IMR-90 (cell line): ENCODE measurements around the gene TMED3. TPM values are rescaled to one million over a fixed set of nuclear protein-coding genes. Genes with fewer than 3 reads are reported as not detected.

Source experiments
- ATAC-seq: fragments of 200-7000 bp; cut with Tn5 transposase; 2 replicates; pipeline ENCODE4 v1.9.1; 2020; ENCODE audit warnings: low read depth, mild to moderate bottlenecking, moderate library complexity
- BruUV-seq: library from RNA; stranded (reverse); fragments of 400-500 nt; replicated peaks from 2 replicates; lab custom pipeline; 2021; lab: Mats Ljungman, UMichigan
- CTCF ChIA-PET: fragments of 300-600 bp; formaldehyde crosslinking; extraction: SDS; loops from one replicate; lab custom pipeline; 2021; ENCODE audit warnings: antibody characterized with exemption; lab: Yijun Ruan, JAX
- POLR2A ChIA-PET: fragments of 300-600 bp; sonication (Branson Sonifier 250); formaldehyde crosslinking; loops from one replicate; lab custom pipeline; 2022; ENCODE audit warnings: antibody characterized with exemption; ENCODE audit not compliant: unreplicated experiment; lab: Charles Lee
- DNase-seq: peaks from one replicate; pipeline ENCODE4 v3.0.0; 2013
- H2AFZ ChIP-seq: replicated peaks from 2 replicates; pipeline ENCODE3; 2013; ENCODE audit warnings: low read length, mild to moderate bottlenecking; ENCODE audit not compliant: poor library complexity
- H2AK5ac ChIP-seq: 2 replicates; pipeline ENCODE4 v1.6.1; 2013; ENCODE audit warnings: low read depth, low read length, inconsistent platforms
- H2AK9ac ChIP-seq: replicated peaks from 2 replicates; pipeline ENCODE3; 2013; ENCODE audit warnings: mild to moderate bottlenecking, low read depth, low read length, moderate library complexity; ENCODE audit not compliant: poor library complexity
- H2BK120ac ChIP-seq: 2 replicates; pipeline ENCODE4 v1.6.1; 2013; ENCODE audit warnings: low read depth, low read length, inconsistent platforms
- H2BK15ac ChIP-seq: 3 replicates; pipeline ENCODE4 v1.6.1; 2013; ENCODE audit warnings: low read depth, low read length, inconsistent platforms
- H2BK20ac ChIP-seq: 2 replicates; pipeline ENCODE4 v1.6.1; 2013; ENCODE audit warnings: low read depth, mild to moderate bottlenecking, inconsistent platforms, low read length, moderate library complexity
- H2BK5ac ChIP-seq: 2 replicates; pipeline ENCODE4 v1.6.1; 2013; ENCODE audit warnings: mild to moderate bottlenecking, low read depth, low read length, inconsistent platforms; ENCODE audit not compliant: poor library complexity, severe bottlenecking
- H3K14ac ChIP-seq: replicated peaks from 2 replicates; pipeline ENCODE4 v1.6.1; 2013; ENCODE audit warnings: low read depth, low read length, inconsistent platforms
- H3K18ac ChIP-seq: 2 replicates; pipeline ENCODE4 v1.6.1; 2013; ENCODE audit warnings: low read depth, low read length, control low read depth
- H3K23ac ChIP-seq: 2 replicates; pipeline ENCODE4 v1.6.1; 2013; ENCODE audit warnings: low read depth, low read length, inconsistent platforms
- H3K27ac ChIP-seq: 2 replicates; pipeline ENCODE4 v1.5.1; 2013; ENCODE audit warnings: mild to moderate bottlenecking, control low read depth, low read length; ENCODE audit not compliant: insufficient read depth
- H3K27me3 ChIP-seq: 2 replicates; pipeline ENCODE4 v1.6.1; 2013; ENCODE audit warnings: low read length; ENCODE audit not compliant: control insufficient read depth, insufficient read depth
- H3K36me3 ChIP-seq: 2 replicates; pipeline ENCODE4 v1.6.1; 2013; ENCODE audit warnings: low read length, mixed read lengths; ENCODE audit not compliant: control insufficient read depth, insufficient read depth
- H3K4ac ChIP-seq: 2 replicates; pipeline ENCODE4 v1.6.1; 2013; ENCODE audit warnings: low read depth, low read length, inconsistent platforms
- H3K4me1 ChIP-seq: 2 replicates; pipeline ENCODE4 v1.6.1; 2013; ENCODE audit warnings: low read length, mixed read lengths; ENCODE audit not compliant: control insufficient read depth, insufficient read depth
- H3K4me2 ChIP-seq: 2 replicates; pipeline ENCODE4 v1.6.1; 2013; ENCODE audit warnings: low read depth, mild to moderate bottlenecking, control low read depth, low read length, moderate library complexity
- H3K4me3 ChIP-seq: 2 replicates; pipeline ENCODE4 v1.5.1; 2013; ENCODE audit warnings: low read depth, mild to moderate bottlenecking, control low read depth, low read length, moderate library complexity; ENCODE audit not compliant: insufficient read depth
- H3K56ac ChIP-seq: 2 replicates; pipeline ENCODE4 v1.6.1; 2013; ENCODE audit warnings: low read length, inconsistent platforms; ENCODE audit not compliant: insufficient read depth; ENCODE audit errors: extremely low read depth
- H3K79me1 ChIP-seq, 2 experiments: 2 replicates each; pipeline ENCODE4 v1.6.1; 2013; ENCODE audit warnings: low read length in 2 of 2, inconsistent platforms in 1 of 2, low read depth in 1 of 2
- H3K9ac ChIP-seq: 2 replicates; pipeline ENCODE4 v1.6.1; 2013; ENCODE audit warnings: low read depth, low read length, control low read depth
- H3K9me1 ChIP-seq: 2 replicates; pipeline ENCODE4 v1.6.1; 2013; ENCODE audit warnings: low read length, inconsistent platforms; ENCODE audit not compliant: insufficient read depth
- H3K9me3 ChIP-seq: 2 replicates; pipeline ENCODE4 v1.6.1; 2013; ENCODE audit warnings: low read length; ENCODE audit not compliant: control insufficient read depth, insufficient read depth
- H4K20me1 ChIP-seq: 2 replicates; pipeline ENCODE4 v1.6.1; 2013; ENCODE audit warnings: low read length, inconsistent platforms; ENCODE audit not compliant: insufficient read depth
- H4K5ac ChIP-seq: 2 replicates; pipeline ENCODE4 v1.6.1; 2013; ENCODE audit warnings: mild to moderate bottlenecking, low read depth, low read length, control low read depth
- H4K8ac ChIP-seq, 2 experiments: 2 replicates each; pipeline ENCODE4 v1.6.1; 2013; ENCODE audit warnings: low read depth in 2 of 2, low read length in 2 of 2, control low read depth in 1 of 2, inconsistent platforms in 1 of 2
- H4K91ac ChIP-seq: 2 replicates; pipeline ENCODE4 v1.6.1; 2013; ENCODE audit warnings: low read depth, low read length, inconsistent platforms; ENCODE audit not compliant: insufficient read depth
- BHLHE40 ChIP-seq: fragments of 150-350 bp; IDR thresholded peaks from 2 replicates; pipeline ENCODE4 v1.6.1; 2016; ENCODE audit warnings: mild to moderate bottlenecking, low read depth, low read length
- FOS ChIP-seq: fragments of 150-350 bp; IDR thresholded peaks from 2 replicates; pipeline ENCODE4 v1.6.1; 2016; ENCODE audit warnings: low read depth, low read length
- MXI1 ChIP-seq: IDR thresholded peaks from 2 replicates; pipeline ENCODE4 v1.6.1; 2012; ENCODE audit warnings: low read depth, mild to moderate bottlenecking, low read length, moderate library complexity, borderline replicate concordance
- SMC3 ChIP-seq: fragments of 150-350 bp; IDR thresholded peaks from 2 replicates; pipeline ENCODE4 v1.6.1; 2016; ENCODE audit warnings: low read depth, mild to moderate bottlenecking, antibody characterized with exemption, low read length, moderate library complexity
- WGBS, 2 experiments: methylation state at CpG; one replicate each; pipeline versions ENCODE4 v1.1.5 to v1.1.7; 2013; ENCODE audit warnings: missing lambda C conversion rate in 2 of 2; ENCODE audit not compliant: insufficient read length in 1 of 2; ENCODE audit errors: extremely low coverage in 2 of 2; 5-methylcytosine and 5-hydroxymethylcytosine counted together
- dilution Hi-C: fragments of 300-500 bp; cut with HindIII; formaldehyde crosslinking; loops from one replicate; pipeline ENCODE4 v1.14.3; 2018; ENCODE audit warnings: low sequenced_read_pairs; ENCODE audit not compliant: unreplicated experiment
- in situ Hi-C: fragments of 300-500 bp; cut with MboI; formaldehyde crosslinking; loops from 3 replicates; pipeline ENCODE4 v1.14.3; 2019; ENCODE audit warnings: low sequenced_read_pairs, inconsistent platforms, mixed read lengths
- intact Hi-C: fragments of 100-400 bp; cut with micrococcal nuclease; formaldehyde crosslinking; loops from 2 replicates; pipeline ENCODE4 v1.10.0; 2022
- polyA plus RNA-seq, 3 experiments: library from polyadenylated mRNA; depleted of rRNA; stranded (reverse); fragments of >200 nt; gene quantifications; 2 replicates each; pipeline ENCODE4 v1.2.3, GENCODE V29; 2012; ENCODE audit warnings: low replicate concordance in 1 of 3
- total RNA-seq: library from RNA; depleted of rRNA; stranded (reverse); fragments of >200 nt; gene quantifications from 2 replicates; pipeline ENCODE4 v1.2.3, GENCODE V29; 2012

TMED3 gene
- total and polyA plus RNA-seq, 2 of the 4 experiments (the other 2 are of a cell fraction), result 170 to 237 TPM

- no peak overlapping the region for H4K5ac ChIP-seq
- WGBS, 2 experiments, result no CpG with 5 or more reads among the region's 17 CpGs
- peak overlapping the region; percentile 57 for H3K4me3 ChIP-seq
- H3K9ac ChIP-seq, result peak overlapping the region; percentile 48
- 0 out of 2 replicates have a peak overlapping the region, but pooled peaks have one; percentile 39 for H3K14ac ChIP-seq
- H2BK5ac ChIP-seq, result no peak overlapping the region
- H3K79me1 ChIP-seq, result peaks cover 23 to 45% of the 10 kb centered on the region in 2 experiments
- ChIA-PET CTCF (interaction anchor here (0.6 to 1.0 kb wide), 2 partner anchors 14 to 29 kb away, joined by 3 to 4 read pairs; no protein-coding TSS in a partner anchor), POLR2A (interaction anchor here (0.6 kb wide), 1 partner anchor 9 kb away, joined by 3 read pairs; no protein-coding TSS in a partner anchor)
- peaks cover 19% of the 10 kb centered on the region for H3K36me3 ChIP-seq
- H3K4me1 ChIP-seq, result peaks cover 6% of the 10 kb centered on the region; the same call in 1 of the 2 replicates
- H2AK9ac ChIP-seq, result peak overlapping the region; percentile 25
- peak overlapping the region; percentile 83 for H3K4me2 ChIP-seq
- H3K18ac ChIP-seq, result no peak overlapping the region
- H3K4ac ChIP-seq, result peak overlapping the region; percentile 53; the same call in 1 of the 2 replicates
- peak overlapping the region; percentile 19; the same call in 1 of the 2 replicates for H3K56ac ChIP-seq
- DNase-seq (peak; percentile 21), ATAC-seq (peak; percentile 56)
- peak overlapping the region; percentile 98 for H2AFZ ChIP-seq
- no peak overlapping the region; the same call in 1 of the 2 replicates for H3K27ac ChIP-seq
- TF ChIP-seq FOS, result no peak
- 0 out of 2 replicates have a peak, but pooled peaks have one; percentile 15 for TF ChIP-seq MXI1
- TF ChIP-seq SMC3, result no peak
- peak; percentile 8; the same call in 1 of the 2 replicates for TF ChIP-seq BHLHE40
- no peak overlapping the region; the same call in 1 of the 2 replicates for H3K23ac ChIP-seq
- no peak overlapping the region; the same call in 1 of the 2 replicates for H4K91ac ChIP-seq
- H4K20me1 ChIP-seq, result peaks cover 6% of the 10 kb centered on the region
- BruUV-seq, result no TSS peak
- no peak overlapping the region for H2BK120ac ChIP-seq
- no peak overlapping the region; the same call in 1 of the 2 replicates for H2BK20ac ChIP-seq
- peak overlapping the region; percentile 46 to 68; a peak in 3 of 4 replicates for H4K8ac ChIP-seq
- in situ Hi-C loops, result no loop called here
- no peak overlapping the region for H2AK5ac ChIP-seq
- dilution Hi-C loops, result no loop called here
- intact Hi-C loops, result no loop called here
- H2BK15ac ChIP-seq, result no peak overlapping the region
- no peaks in the 10 kb centered on the region for H3K9me3 ChIP-seq
- H3K27me3 ChIP-seq, result peaks cover 4% of the 10 kb centered on the region
- peaks cover 10% of the 10 kb centered on the region for H3K9me1 ChIP-seq
Measured at GRCh38 chr15:79310612-79310984, 314 bp upstream of the TMED3 start.
